ENCODE data around the gene CDHR2. TPM values are rescaled to one million over a fixed set of nuclear protein-coding genes. Genes with fewer than 3 reads are reported as not detected.
"Not testable (repeated sequence)": the region's sequence is repeated elsewhere in the genome, so short reads cannot be mapped to it uniquely, and the experiment has no call there.

The CDHR2 gene
- total RNA-seq, 2 experiments from 2014 or later: 0.56 to 1.6 TPM

GRCh38 chr5:176591667-176592066 is 42.5 kb downstream of the CDHR2 start:
- DNase-seq; H3K4me1 Mint-ChIP-seq; ATAC-seq; H3K27ac Mint-ChIP-seq; H3K9me3 Mint-ChIP-seq (ENCODE audit: low read depth); H3K4me3 Mint-ChIP-seq; H3K27me3 Mint-ChIP-seq; CTCF ChIA-PET; H3K36me3 Mint-ChIP-seq: not testable (repeated sequence)

DNA sequence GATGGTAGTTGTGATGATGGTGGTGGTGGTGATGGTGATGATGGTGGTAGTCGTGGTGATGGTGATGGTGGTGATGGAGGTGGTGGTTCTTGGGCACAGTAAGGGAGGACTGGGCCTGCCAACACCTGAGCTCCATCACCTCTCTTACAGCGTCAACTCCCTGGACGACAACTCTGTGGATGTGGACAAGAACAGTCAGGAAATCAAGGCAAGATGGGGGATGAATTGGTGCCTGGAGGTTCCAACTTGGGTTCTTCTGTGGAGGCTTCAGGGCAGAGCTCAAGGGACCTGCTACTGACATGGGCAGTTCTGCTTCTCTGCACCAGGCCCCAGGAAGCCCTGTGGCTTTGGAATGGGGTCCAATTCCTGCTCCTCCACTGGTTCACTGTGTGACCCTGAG is 43.4 kb downstream of the CDHR2 start:
- CTCF ChIA-PET: no interaction called here
- peaks cover 3% of the 10 kb centered on the region for H3K9me3 Mint-ChIP-seq (ENCODE audit: low read depth)
- no peaks in the 10 kb centered on the region for H3K36me3 Mint-ChIP-seq
- DNase-seq (no peak), ATAC-seq (no peak)
- H3K27ac Mint-ChIP-seq: no peak overlapping the region
- H3K4me1 Mint-ChIP-seq: peaks cover 7% of the 10 kb centered on the region
- H3K4me3 Mint-ChIP-seq: no peak overlapping the region
- H3K27me3 Mint-ChIP-seq: no peaks in the 10 kb centered on the region

DNA sequence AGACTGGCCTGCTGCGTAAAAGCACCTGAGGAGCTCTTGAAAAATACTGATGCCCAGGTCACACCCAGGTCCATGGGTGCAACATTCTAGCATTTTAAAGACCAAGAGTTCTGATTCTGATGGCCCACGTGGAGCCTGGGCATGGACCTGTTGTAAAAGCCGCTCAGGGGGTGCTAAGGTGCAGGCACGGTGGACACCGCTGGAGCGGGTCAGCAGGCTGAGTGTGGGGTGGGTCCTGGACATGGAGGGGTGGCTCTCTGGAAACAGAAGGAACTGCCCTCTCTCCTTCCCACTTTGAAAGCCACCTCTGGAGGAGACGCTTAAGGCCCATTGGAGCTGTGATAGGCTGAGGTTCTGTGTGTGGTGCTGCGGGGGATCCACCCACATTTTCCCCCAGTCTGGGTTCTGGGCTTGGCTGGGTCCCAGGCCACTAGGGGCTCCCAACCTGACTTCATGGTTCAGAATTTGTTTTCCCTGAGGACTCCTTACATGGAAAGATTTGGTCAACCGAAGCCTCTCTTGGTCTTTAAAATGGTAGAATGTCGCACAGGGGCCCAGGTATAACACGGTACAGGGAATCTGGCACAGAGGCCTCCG is 44.2 kb downstream of the CDHR2 start:
- DNase-seq: no peak
- Mint-ChIP-seq H3K27me3 (peaks cover 3% of the 10 kb centered on the region), H3K27ac (no peak overlapping the region), H3K36me3 (no peaks in the 10 kb centered on the region), H3K9me3 (ENCODE audit: low read depth) (no peaks in the 10 kb centered on the region), H3K4me3 (no peak overlapping the region), H3K4me1 (peaks cover 7% of the 10 kb centered on the region)
- ATAC-seq: no peak
- CTCF ChIA-PET: no interaction called here

DNA sequence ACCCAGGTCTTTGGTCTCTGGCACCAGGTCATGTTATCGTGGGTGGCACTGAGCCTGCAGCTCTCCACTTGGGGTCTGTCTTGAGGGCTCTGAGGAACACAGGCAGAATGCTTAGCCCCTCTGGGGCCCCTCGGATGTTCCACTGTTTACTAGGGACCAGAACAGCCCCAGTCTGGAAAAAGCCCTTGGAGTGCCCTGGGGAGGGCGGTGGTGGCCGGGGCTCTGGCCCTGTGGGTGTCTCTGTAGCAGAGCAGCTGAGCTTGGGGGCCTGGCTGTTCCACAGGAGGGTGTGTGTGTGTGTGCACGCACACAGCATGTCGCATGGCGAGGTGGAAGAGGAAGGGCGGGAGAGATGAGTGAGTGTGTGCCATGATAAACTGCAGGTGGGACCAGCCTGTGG is 45.4 kb downstream of the CDHR2 start:
- no peak overlapping the region for H3K4me3 Mint-ChIP-seq
- H3K4me1 Mint-ChIP-seq: peaks cover 10% of the 10 kb centered on the region
- no peaks in the 10 kb centered on the region for H3K36me3 Mint-ChIP-seq
- peaks cover 5% of the 10 kb centered on the region for H3K27me3 Mint-ChIP-seq
- CTCF ChIA-PET: no interaction called here
- H3K27ac Mint-ChIP-seq: no peak overlapping the region
- ATAC-seq (no peak), DNase-seq (no peak)
- no peaks in the 10 kb centered on the region for H3K9me3 Mint-ChIP-seq (ENCODE audit: low read depth)

DNA sequence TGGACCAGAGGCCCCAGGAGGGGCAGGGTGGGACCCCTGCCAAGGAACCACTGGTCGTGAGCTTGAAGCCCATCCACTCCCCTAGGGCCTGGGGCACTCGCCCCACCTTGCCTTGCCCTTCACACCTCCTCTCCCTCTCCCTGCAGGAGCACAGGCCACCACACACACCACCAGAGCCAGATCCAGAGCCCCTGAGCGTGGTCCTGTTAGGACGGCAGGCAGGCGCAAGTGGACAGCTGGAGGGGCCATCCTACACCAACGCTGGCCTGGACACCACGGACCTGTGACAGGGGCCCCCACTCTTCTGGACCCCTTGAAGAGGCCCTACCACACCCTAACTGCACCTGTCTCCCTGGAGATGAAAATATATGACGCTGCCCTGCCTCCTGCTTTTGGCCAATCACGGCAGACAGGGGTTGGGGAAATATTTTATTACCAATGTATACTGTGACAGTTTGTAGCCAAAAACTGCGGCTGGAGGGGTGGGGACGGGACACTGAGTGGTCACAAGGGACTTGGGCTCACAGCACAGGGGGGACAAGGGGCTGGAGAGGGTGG is 46.3 kb downstream of the CDHR2 start:
- Mint-ChIP-seq H3K36me3 (no peaks in the 10 kb centered on the region), H3K9me3 (ENCODE audit: low read depth) (no peaks in the 10 kb centered on the region), H3K27ac (no peak overlapping the region), H3K4me1 (peaks cover 13% of the 10 kb centered on the region), H3K4me3 (no peak overlapping the region), H3K27me3 (peaks cover 5% of the 10 kb centered on the region)
- DNase-seq: no peak
- no peak for ATAC-seq
- CTCF ChIA-PET: interaction anchor here (1.0 to 3.3 kb wide), 6 partner anchors 11 to 188 kb away, joined by 3 to 15 read pairs (median 7); partner anchors contain the start of gene CLTB

GRCh38 chr5:176596069-176596644 is 47.0 kb downstream of the CDHR2 start:
- CTCF ChIA-PET: interaction anchor here (1.0 to 3.3 kb wide), 12 partner anchors 11 to 234 kb away, joined by 3 to 15 read pairs (median 5); partner anchors contain the start of genes CLTB and KIAA1191
- Mint-ChIP-seq H3K27ac (no peak overlapping the region), H3K4me1 (peaks cover 13% of the 10 kb centered on the region), H3K36me3 (no peaks in the 10 kb centered on the region), H3K27me3 (peaks cover 5% of the 10 kb centered on the region), H3K4me3 (peak overlapping the region; percentile 57), H3K9me3 (ENCODE audit: low read depth) (no peaks in the 10 kb centered on the region)
- ATAC-seq (no peak), DNase-seq (no peak)

- Mint-ChIP-seq H3K9me3 (ENCODE audit: low read depth) (no peaks in the 10 kb centered on the region), H3K4me1 (peaks cover 13% of the 10 kb centered on the region), H3K4me3 (peak overlapping the region; percentile 57), H3K36me3 (no peaks in the 10 kb centered on the region), H3K27me3 (peaks cover 5% of the 10 kb centered on the region), H3K27ac (no peak overlapping the region)
- CTCF ChIA-PET: interaction anchor here (1.0 to 3.3 kb wide), 15 partner anchors 10 to 235 kb away, joined by 3 to 15 read pairs (median 5); partner anchors contain the start of genes CLTB and KIAA1191
- DNase-seq: peak; percentile 67
- peak; percentile 89 for ATAC-seq
Observed at GRCh38 chr5:176596689-176597416, 47.7 kb downstream of the CDHR2 start.

GRCh38 chr5:176597417-176598389 is 48.6 kb downstream of the CDHR2 start:
- DNase-seq (no peak), ATAC-seq (no peak)
- H3K9me3 Mint-ChIP-seq (ENCODE audit: low read depth): no peaks in the 10 kb centered on the region
- H3K36me3 Mint-ChIP-seq: no peaks in the 10 kb centered on the region
- H3K27me3 Mint-ChIP-seq: peaks cover 7% of the 10 kb centered on the region
- CTCF ChIA-PET: interaction anchor here (1.0 to 3.3 kb wide), 11 partner anchors 9 to 236 kb away, joined by 3 to 15 read pairs (median 6); partner anchors contain the start of genes CLTB and KIAA1191
- H3K4me1 Mint-ChIP-seq: peaks cover 13% of the 10 kb centered on the region
- no peak overlapping the region for H3K27ac Mint-ChIP-seq
- no peak overlapping the region for H3K4me3 Mint-ChIP-seq

DNA sequence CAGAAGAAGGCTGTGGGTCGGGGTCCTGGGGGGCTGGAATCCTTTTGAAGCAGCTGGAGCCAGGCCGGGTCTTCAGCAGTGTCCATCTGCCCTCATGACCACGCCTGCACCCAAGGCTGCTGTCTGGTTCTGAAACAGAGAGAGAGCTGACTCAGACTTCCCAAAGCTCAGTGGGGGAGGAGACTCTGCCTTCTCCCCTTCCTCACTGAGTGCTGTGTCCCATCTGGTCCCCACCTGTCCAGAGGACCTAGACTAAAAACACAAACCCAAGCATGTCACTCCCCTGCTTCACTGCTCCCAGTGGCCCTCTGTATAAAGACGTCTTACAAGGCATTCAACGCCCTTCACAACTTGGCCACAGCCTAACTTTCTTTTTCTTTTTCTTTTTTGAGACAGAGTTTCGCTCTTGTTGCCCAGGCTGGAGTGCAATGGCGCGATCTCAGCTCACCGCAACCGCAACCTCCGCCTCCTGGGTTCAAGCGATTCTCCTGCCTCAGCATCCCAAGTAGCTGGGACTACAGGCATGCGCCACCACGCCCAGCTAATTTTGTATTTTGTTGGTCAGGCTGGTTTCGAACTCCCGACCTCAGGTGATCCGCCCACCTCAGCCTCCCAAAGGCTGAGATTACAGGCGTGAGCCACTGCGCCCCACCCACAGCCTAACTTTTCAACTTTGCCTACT is 50.7 kb downstream of the CDHR2 start:
- H3K36me3 Mint-ChIP-seq; H3K4me3 Mint-ChIP-seq; CTCF ChIA-PET; H3K27me3 Mint-ChIP-seq; H3K27ac Mint-ChIP-seq; ATAC-seq; DNase-seq; H3K9me3 Mint-ChIP-seq (ENCODE audit: low read depth): not testable (repeated sequence)
- peaks cover 13% of the 10 kb centered on the region for H3K4me1 Mint-ChIP-seq

DNA sequence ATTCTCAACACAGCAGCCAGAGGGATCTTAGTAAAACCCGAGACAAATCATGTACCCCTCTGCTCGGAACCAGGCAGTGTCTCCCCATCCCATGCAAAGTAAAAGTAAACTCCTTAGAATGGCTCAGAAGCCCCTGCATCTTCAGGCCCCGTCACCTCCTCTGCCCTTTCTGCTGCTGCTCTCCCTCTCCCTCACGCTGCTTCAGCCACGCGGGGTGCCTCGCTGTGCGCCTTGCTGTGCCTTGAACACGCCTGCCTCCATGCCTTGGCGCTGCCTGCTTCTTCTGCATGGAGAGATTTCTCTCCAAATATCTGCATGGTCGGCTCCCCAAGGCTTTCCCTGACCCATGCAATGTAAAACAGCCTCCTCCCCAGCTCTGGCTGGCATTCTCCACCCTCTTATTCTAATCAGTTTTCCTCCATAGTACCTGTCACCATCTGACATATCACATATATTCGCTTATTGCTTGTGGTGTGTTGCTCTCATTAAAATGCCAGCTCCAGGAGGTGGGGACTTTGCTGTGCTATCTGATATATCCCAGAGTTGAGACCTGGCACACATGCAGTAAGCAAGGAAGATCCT is 52.9 kb downstream of the CDHR2 start:
- ATAC-seq (no peak), DNase-seq (no peak)
- Mint-ChIP-seq H3K27ac (no peak overlapping the region), H3K4me3 (no peak overlapping the region), H3K9me3 (ENCODE audit: low read depth) (no peaks in the 10 kb centered on the region), H3K27me3 (peaks cover 8% of the 10 kb centered on the region), H3K36me3 (no peaks in the 10 kb centered on the region), H3K4me1 (peaks cover 6% of the 10 kb centered on the region)
- CTCF ChIA-PET: no interaction called here

GRCh38 chr5:176603091-176603490 is 53.9 kb downstream of the CDHR2 start:
- ATAC-seq (no peak), DNase-seq (no peak)
- Mint-ChIP-seq H3K4me1 (peaks cover 6% of the 10 kb centered on the region), H3K9me3 (ENCODE audit: low read depth) (no peaks in the 10 kb centered on the region), H3K27me3 (peaks cover 8% of the 10 kb centered on the region), H3K27ac (no peak overlapping the region), H3K4me3 (no peak overlapping the region), H3K36me3 (no peaks in the 10 kb centered on the region)
- CTCF ChIA-PET: no interaction called here

GRCh38 chr5:176606032-176606431 is 56.9 kb downstream of the CDHR2 start:
- CTCF ChIA-PET: interaction anchor here (1.0 to 2.3 kb wide), 4 partner anchors 10 to 189 kb away, joined by 3 to 9 read pairs (median 4); partner anchors contain the start of gene CLTB
- Mint-ChIP-seq H3K9me3 (ENCODE audit: low read depth) (no peaks in the 10 kb centered on the region), H3K36me3 (no peaks in the 10 kb centered on the region), H3K4me3 (no peak overlapping the region), H3K27ac (no peak overlapping the region), H3K4me1 (peaks cover 10% of the 10 kb centered on the region), H3K27me3 (peaks cover 15% of the 10 kb centered on the region)
- DNase-seq (no peak), ATAC-seq (no peak)
